Progenitor cell of endocrine pancreas (in vitro differentiated cells): ENCODE results near the gene EXOC8. TPM values are rescaled to one million over a fixed set of nuclear protein-coding genes. Genes with fewer than 3 reads are reported as not detected.

ENCODE experiments used
- DNase-seq: peaks from one replicate; pipeline ENCODE4 v3.0.0; 2021; ENCODE audit warnings: low spot score; ENCODE audit not compliant: unreplicated experiment
- H3K27ac Mint-ChIP-seq: 2 replicates; pipeline ENCODE4 v1.8.0; 2021; ENCODE audit warnings: mild to moderate bottlenecking, moderate library complexity, mixed read lengths
- H3K27me3 Mint-ChIP-seq: 2 replicates; pipeline ENCODE4 v1.8.0; 2021; ENCODE audit warnings: mixed read lengths
- H3K36me3 Mint-ChIP-seq: 2 replicates; pipeline ENCODE4 v1.8.0; 2022; ENCODE audit warnings: mixed read lengths; ENCODE audit not compliant: insufficient read depth
- H3K4me1 Mint-ChIP-seq: 2 replicates; pipeline ENCODE4 v1.8.0; 2021; ENCODE audit warnings: low read depth, mixed read lengths
- H3K4me3 Mint-ChIP-seq: 2 replicates; pipeline ENCODE4 v1.8.0; 2021; ENCODE audit warnings: low read depth, mild to moderate bottlenecking, moderate library complexity, mixed read lengths
- H3K9me3 Mint-ChIP-seq: 2 replicates; pipeline ENCODE4 v1.8.0; 2021; ENCODE audit warnings: low read depth, mixed read lengths
- total RNA-seq: library from RNA; stranded (reverse); gene quantifications from 2 replicates; pipeline ENCODE4 v1.2.1, GENCODE V29; 2021
- TF ChIP-seq, protein P1 (sequence below): fragments of 200-600 bp; sonication (generic); IDR thresholded peaks from one replicate; pipeline ENCODE4 v1.5.0; 2021; ENCODE audit warnings: antibody characterized with exemption, mild to moderate bottlenecking; ENCODE audit not compliant: unreplicated experiment

EXOC8 gene
- total RNA-seq, 1 donor from 2014 or later = 9.6 TPM

DNA sequence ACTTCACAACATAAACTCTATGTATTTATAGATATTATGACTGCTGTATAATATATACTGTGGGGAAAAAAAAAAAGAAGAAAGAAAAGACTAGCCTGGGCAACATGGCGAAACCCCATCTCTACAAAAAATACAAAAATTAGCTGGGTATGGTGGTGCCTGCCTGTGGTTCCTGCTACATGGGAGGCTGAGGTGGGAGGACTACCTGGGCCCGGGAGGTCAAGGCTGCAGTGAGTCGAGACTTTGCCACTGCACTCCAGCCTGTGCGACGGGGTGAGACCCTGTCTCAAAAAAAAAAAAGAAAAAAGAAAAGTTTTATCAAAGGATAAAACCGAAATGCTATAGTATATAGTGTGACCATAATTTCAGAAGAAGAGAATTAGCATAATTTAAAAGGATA lies 2.7 kb downstream of the EXOC8 start:
- TF ChIP-seq, protein P1, sequence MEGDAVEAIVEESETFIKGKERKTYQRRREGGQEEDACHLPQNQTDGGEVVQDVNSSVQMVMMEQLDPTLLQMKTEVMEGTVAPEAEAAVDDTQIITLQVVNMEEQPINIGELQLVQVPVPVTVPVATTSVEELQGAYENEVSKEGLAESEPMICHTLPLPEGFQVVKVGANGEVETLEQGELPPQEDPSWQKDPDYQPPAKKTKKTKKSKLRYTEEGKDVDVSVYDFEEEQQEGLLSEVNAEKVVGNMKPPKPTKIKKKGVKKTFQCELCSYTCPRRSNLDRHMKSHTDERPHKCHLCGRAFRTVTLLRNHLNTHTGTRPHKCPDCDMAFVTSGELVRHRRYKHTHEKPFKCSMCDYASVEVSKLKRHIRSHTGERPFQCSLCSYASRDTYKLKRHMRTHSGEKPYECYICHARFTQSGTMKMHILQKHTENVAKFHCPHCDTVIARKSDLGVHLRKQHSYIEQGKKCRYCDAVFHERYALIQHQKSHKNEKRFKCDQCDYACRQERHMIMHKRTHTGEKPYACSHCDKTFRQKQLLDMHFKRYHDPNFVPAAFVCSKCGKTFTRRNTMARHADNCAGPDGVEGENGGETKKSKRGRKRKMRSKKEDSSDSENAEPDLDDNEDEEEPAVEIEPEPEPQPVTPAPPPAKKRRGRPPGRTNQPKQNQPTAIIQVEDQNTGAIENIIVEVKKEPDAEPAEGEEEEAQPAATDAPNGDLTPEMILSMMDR = no peak
- Mint-ChIP-seq H3K4me3 (peak overlapping the region; percentile 37), H3K36me3 (no peaks in the 10 kb centered on the region), H3K9me3 (no peaks in the 10 kb centered on the region), H3K4me1 (peaks cover 42% of the 10 kb centered on the region), H3K27ac (no peak overlapping the region), H3K27me3 (no peaks in the 10 kb centered on the region)
- no peak for DNase-seq

DNA sequence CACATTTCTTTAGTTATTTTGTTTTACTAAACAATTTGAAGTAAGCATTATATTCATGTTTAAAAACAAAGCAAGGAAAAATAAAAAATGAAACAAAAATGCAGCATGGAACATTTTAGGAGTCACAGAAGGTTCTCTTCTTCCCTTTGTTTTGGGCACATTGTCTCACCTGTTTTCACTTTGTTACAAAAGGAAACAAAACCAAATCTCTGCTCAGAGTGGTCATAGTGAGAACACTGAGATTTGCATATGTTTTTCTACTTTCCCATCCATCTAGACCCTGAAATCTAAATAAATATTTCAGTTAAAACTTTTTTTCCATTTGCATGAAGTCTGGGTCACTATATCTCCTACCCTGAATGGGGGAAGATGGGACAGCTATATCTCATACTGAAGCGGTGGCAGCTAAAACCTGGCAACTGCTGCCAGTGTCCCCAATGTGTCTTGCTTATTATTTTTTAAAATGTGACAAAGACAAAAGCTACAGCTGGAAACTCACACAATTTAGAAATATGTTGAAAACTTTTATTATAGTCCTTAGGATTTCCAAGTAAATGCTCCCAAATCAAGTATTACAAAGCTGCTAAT lies 3.5 kb downstream of the EXOC8 start:
- no peaks in the 10 kb centered on the region for H3K36me3 Mint-ChIP-seq
- no peak for DNase-seq
- H3K27ac Mint-ChIP-seq = no peak overlapping the region
- peak overlapping the region; percentile 37 for H3K4me3 Mint-ChIP-seq
- H3K27me3 Mint-ChIP-seq = no peaks in the 10 kb centered on the region
- H3K4me1 Mint-ChIP-seq = peaks cover 37% of the 10 kb centered on the region
- no peaks in the 10 kb centered on the region for H3K9me3 Mint-ChIP-seq
- TF ChIP-seq, protein P1 = no peak

DNA sequence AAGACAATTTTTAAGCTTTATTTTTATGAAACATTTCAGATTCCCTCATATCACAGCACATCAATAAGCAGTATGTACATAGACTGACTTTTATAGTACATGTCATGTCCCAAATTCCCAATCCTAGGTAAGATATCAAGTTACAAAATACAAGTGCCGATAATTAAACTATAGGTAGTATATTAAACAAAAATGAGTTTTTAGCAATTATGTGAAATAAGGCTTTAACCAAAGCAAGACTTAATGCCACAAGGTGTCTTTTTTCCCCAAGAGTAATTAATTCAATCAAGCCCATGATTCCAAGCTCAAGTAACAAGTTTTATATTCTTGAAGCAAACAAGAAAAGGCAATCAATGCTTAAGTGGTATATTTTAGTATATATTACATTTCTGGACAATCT lies 4.9 kb downstream of the EXOC8 start:
- no peaks in the 10 kb centered on the region for H3K9me3 Mint-ChIP-seq
- H3K4me1 Mint-ChIP-seq = peaks cover 35% of the 10 kb centered on the region
- H3K4me3 Mint-ChIP-seq = no peak overlapping the region
- no peak overlapping the region for H3K27ac Mint-ChIP-seq
- DNase-seq = no peak
- H3K36me3 Mint-ChIP-seq = no peaks in the 10 kb centered on the region
- H3K27me3 Mint-ChIP-seq = no peaks in the 10 kb centered on the region
- TF ChIP-seq, protein P1 = no peak

DNA sequence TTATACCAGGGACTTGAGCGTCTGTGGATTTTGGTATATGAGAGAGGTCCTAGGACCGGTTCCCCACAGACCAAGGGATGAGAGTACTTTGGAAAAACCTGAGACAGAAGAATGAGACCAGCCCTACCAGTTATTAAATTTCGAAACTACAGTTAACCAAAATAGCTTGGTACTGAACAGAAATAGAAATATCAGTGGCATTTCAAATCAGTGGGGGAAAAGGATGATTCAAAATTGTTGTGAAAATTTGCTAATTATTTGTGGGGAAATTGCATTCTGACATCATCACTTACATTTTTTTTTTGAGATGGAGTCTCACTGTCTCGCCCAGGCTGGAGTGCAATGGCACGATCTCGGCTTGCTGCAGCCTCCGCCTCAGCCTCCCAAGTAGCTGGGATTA lies 8.2 kb downstream of the EXOC8 start:
- TF ChIP-seq, protein P1 = no peak
- Mint-ChIP-seq H3K9me3 (no peaks in the 10 kb centered on the region), H3K27ac (no peak overlapping the region), H3K4me1 (peaks cover 14% of the 10 kb centered on the region), H3K27me3 (no peaks in the 10 kb centered on the region), H3K36me3 (no peaks in the 10 kb centered on the region), H3K4me3 (no peak overlapping the region)
- DNase-seq = no peak

DNA sequence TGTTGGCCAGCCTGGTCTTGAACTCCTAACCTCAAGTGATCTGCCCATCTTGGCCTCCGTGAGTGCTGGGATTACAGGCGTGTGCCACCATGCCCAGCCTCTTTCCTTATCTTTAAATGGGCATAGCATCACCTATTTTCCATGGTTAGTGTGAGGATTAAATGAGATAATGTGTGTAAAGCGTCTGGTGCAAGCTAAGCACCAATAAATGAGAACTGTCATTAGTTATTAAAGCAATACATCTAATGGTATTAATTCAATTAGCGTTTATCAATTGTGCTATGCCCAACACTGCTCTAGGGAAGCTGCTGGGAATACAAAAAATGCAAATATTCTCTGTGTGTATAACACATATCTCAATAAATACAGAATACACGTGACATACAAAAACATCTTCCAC lies 10.0 kb downstream of the EXOC8 start:
- TF ChIP-seq, protein P1 = no peak
- H3K27ac Mint-ChIP-seq = no peak overlapping the region
- no peaks in the 10 kb centered on the region for H3K9me3 Mint-ChIP-seq
- peaks cover 3% of the 10 kb centered on the region for H3K4me1 Mint-ChIP-seq
- no peaks in the 10 kb centered on the region for H3K36me3 Mint-ChIP-seq
- H3K4me3 Mint-ChIP-seq = no peak overlapping the region
- DNase-seq = no peak
- no peaks in the 10 kb centered on the region for H3K27me3 Mint-ChIP-seq
